Neuronal stem cell (in vitro differentiated cells): ENCODE results near the gene TSPOAP1.

Source experiments
- DNase-seq: peaks from one replicate; pipeline ENCODE4 v3.0.0-alpha.2; 2013; ENCODE audit warnings: low spot score
- H2AFZ ChIP-seq: one replicate; pipeline ENCODE4 v1.6.1; 2013; ENCODE audit warnings: mild to moderate bottlenecking, low read length, inconsistent platforms
- H2AK5ac ChIP-seq: 2 replicates; pipeline ENCODE4 v1.6.1; 2013; ENCODE audit warnings: low read depth, mild to moderate bottlenecking, inconsistent platforms, low read length, moderate library complexity, mixed read lengths
- H2BK120ac ChIP-seq: 2 replicates; pipeline ENCODE4 v1.6.1; 2013; ENCODE audit warnings: low read depth, mild to moderate bottlenecking, inconsistent platforms, low read length, moderate library complexity, mixed read lengths
- H2BK12ac ChIP-seq: one replicate; pipeline ENCODE4 v1.6.1; 2013; ENCODE audit warnings: low read length, inconsistent platforms
- H2BK15ac ChIP-seq: 2 replicates; pipeline ENCODE4 v1.6.1; 2013; ENCODE audit warnings: mild to moderate bottlenecking, low read length, inconsistent platforms, mixed read lengths
- H2BK5ac ChIP-seq: one replicate; pipeline ENCODE4 v1.6.1; 2013; ENCODE audit warnings: inconsistent platforms, mild to moderate bottlenecking, low read length, moderate library complexity
- H3K14ac ChIP-seq: one replicate; pipeline ENCODE4 v1.6.1; 2013; ENCODE audit warnings: low read length, inconsistent platforms
- H3K18ac ChIP-seq: 2 replicates; pipeline ENCODE4 v1.6.1; 2013; ENCODE audit warnings: low read length, inconsistent platforms
- H3K23ac ChIP-seq: 2 replicates; pipeline ENCODE4 v1.6.1; 2013; ENCODE audit warnings: low read depth, mild to moderate bottlenecking, mixed read lengths, low read length, inconsistent platforms; ENCODE audit not compliant: poor library complexity
- H3K27ac ChIP-seq: replicated peaks from 3 replicates; pipeline ENCODE4 v1.5.1; 2013; ENCODE audit warnings: low read length, inconsistent platforms
- H3K27me3 ChIP-seq, 3 experiments: 2 replicates each; pipeline ENCODE4 v1.6.1; 2013; ENCODE audit warnings: low read length in 3 of 3, mild to moderate bottlenecking in 2 of 3, inconsistent platforms in 1 of 3, low read depth in 1 of 3, mixed read lengths in 1 of 3, moderate library complexity in 1 of 3; ENCODE audit not compliant: control insufficient read depth in 3 of 3, insufficient read depth in 3 of 3
- H3K36me3 ChIP-seq, 2 donors: replicated peaks in 1 of 2; 2 replicates each; pipeline ENCODE4 v1.6.1; 2013; ENCODE audit warnings: low read length in 2 of 2; ENCODE audit not compliant: control insufficient read depth in 2 of 2, insufficient read depth in 2 of 2
- H3K4ac ChIP-seq: 2 replicates; pipeline ENCODE4 v1.6.1; 2013; ENCODE audit warnings: inconsistent platforms, mild to moderate bottlenecking, low read length, moderate library complexity
- H3K4me1 ChIP-seq, 2 donors: 1 replicate in 1 of 2; 2 replicates in 1 of 2; pipeline ENCODE4 v1.6.1; 2013; ENCODE audit warnings: low read length in 2 of 2, low read depth in 1 of 2; ENCODE audit not compliant: control insufficient read depth in 2 of 2, insufficient read depth in 1 of 2
- H3K4me2 ChIP-seq: one replicate; pipeline ENCODE4 v1.6.1; 2013; ENCODE audit warnings: mild to moderate bottlenecking, low read length, inconsistent platforms; ENCODE audit not compliant: insufficient read depth, poor library complexity, severe bottlenecking
- H3K4me3 ChIP-seq, 2 donors: 2 replicates each; pipeline ENCODE4 v1.5.1; 2013; ENCODE audit warnings: low read length in 2 of 2, mild to moderate bottlenecking in 2 of 2, inconsistent platforms in 1 of 2, moderate library complexity in 1 of 2
- H3K79me1 ChIP-seq: one replicate; pipeline ENCODE4 v1.6.1; 2013; ENCODE audit warnings: low read depth, mild to moderate bottlenecking, inconsistent platforms, low read length, moderate library complexity
- H3K9ac ChIP-seq: one replicate; pipeline ENCODE4 v1.6.1; 2013; ENCODE audit warnings: mild to moderate bottlenecking, low read depth, low read length, inconsistent platforms; ENCODE audit not compliant: poor library complexity
- H3K9me3 ChIP-seq, 2 donors: replicated peaks in 1 of 2; 2 replicates each; pipeline versions ENCODE3 to v1.6.1; 2013; ENCODE audit warnings: low read length in 2 of 2, mild to moderate bottlenecking in 2 of 2, inconsistent platforms in 1 of 2, low read depth in 1 of 2, mixed read lengths in 1 of 2, moderate library complexity in 1 of 2; ENCODE audit not compliant: control insufficient read depth in 2 of 2, insufficient read depth in 1 of 2
- H4K8ac ChIP-seq: one replicate; pipeline ENCODE4 v1.6.1; 2013; ENCODE audit warnings: low read depth, mild to moderate bottlenecking, inconsistent platforms, low read length, moderate library complexity
- H4K91ac ChIP-seq: one replicate; pipeline ENCODE4 v1.6.1; 2013; ENCODE audit warnings: low read length, low read depth, mild to moderate bottlenecking, inconsistent platforms; ENCODE audit not compliant: poor library complexity
- WGBS, 2 donors: extraction: QIAGEN DNeasy Blood & Tissue Kit; methylation state at CpG; one replicate each; pipeline ENCODE4 v1.1.7; 2013; ENCODE audit warnings: missing lambda C conversion rate in 2 of 2, mixed read lengths in 1 of 2; ENCODE audit not compliant: insufficient read length in 2 of 2, insufficient replicate concordance in 1 of 2; ENCODE audit errors: extremely low coverage in 2 of 2; 5-methylcytosine and 5-hydroxymethylcytosine counted together

Gene TSPOAP1

GRCh38 chr17:58267347-58268324 lies 61.0 kb downstream of the TSPOAP1 start:
- Histone ChIP-seq H3K4me1 (no peaks in the 10 kb centered on the region), H3K18ac (no peak overlapping the region), H2AFZ (no peak overlapping the region), H3K4ac (no peak overlapping the region), H3K4me2 (no peak overlapping the region), H2BK120ac (no peak overlapping the region), H3K36me3 (no peaks in the 10 kb centered on the region), H3K27ac (no peak overlapping the region), H3K14ac (no peak overlapping the region), H2BK5ac (peak overlapping the region; percentile 33), H2AK5ac (peak overlapping the region; percentile 60), H3K27me3 (peaks cover 0 to 56% (median 0%) of the 10 kb centered on the region in 3 experiments), H2BK15ac (no peak overlapping the region), H4K8ac (no peak overlapping the region), H3K23ac (no peak overlapping the region), H3K9me3 (no peaks in the 10 kb centered on the region), H3K9ac (no peak overlapping the region), H3K4me3 (no peak overlapping the region), H3K79me1 (no peaks in the 10 kb centered on the region), H2BK12ac (no peak overlapping the region), H4K91ac (no peak overlapping the region)
- DNase-seq = no peak
- WGBS, 2 donors = no CpG with 5 or more reads among the region's 22 CpGs

- peak overlapping the region; percentile 35 for H3K9ac ChIP-seq
- no peaks in the 10 kb centered on the region for H3K4me1 ChIP-seq
- peaks cover 0 to 64% (median 0%) of the 10 kb centered on the region in 3 experiments for H3K27me3 ChIP-seq
- H2AFZ ChIP-seq = no peak overlapping the region
- no peaks in the 10 kb centered on the region for H3K9me3 ChIP-seq
- H3K4ac ChIP-seq = no peak overlapping the region
- H3K4me3 ChIP-seq = no peak overlapping the region
- H3K14ac ChIP-seq = no peak overlapping the region
- H2BK12ac ChIP-seq = no peak overlapping the region
- H3K4me2 ChIP-seq = no peak overlapping the region
- no peak overlapping the region for H2BK120ac ChIP-seq
- no peak overlapping the region for H2BK15ac ChIP-seq
- H3K27ac ChIP-seq = no peak overlapping the region
- DNase-seq = no peak
- H2BK5ac ChIP-seq = no peak overlapping the region
- no peak overlapping the region for H4K8ac ChIP-seq
- H4K91ac ChIP-seq = no peak overlapping the region
- H3K36me3 ChIP-seq = no peaks in the 10 kb centered on the region
- no peak overlapping the region for H3K18ac ChIP-seq
- H3K79me1 ChIP-seq = no peaks in the 10 kb centered on the region
- no CpG with 5 or more reads among the region's 7 CpGs for WGBS, 2 donors
- no peak overlapping the region for H2AK5ac ChIP-seq
- no peak overlapping the region for H3K23ac ChIP-seq
These were observed 62.4 kb downstream of the TSPOAP1 start for GRCh38 chr17:58265902-58266875.

GRCh38 chr17:58265271-58265670 lies 63.3 kb downstream of the TSPOAP1 start:
- no peaks in the 10 kb centered on the region for H3K4me1 ChIP-seq
- H2BK15ac ChIP-seq = no peak overlapping the region
- no peak overlapping the region for H3K4ac ChIP-seq
- H2BK12ac ChIP-seq = no peak overlapping the region
- H4K91ac ChIP-seq = no peak overlapping the region
- no peak overlapping the region for H3K23ac ChIP-seq
- H3K27ac ChIP-seq = no peak overlapping the region
- H3K9ac ChIP-seq = no peak overlapping the region
- H3K14ac ChIP-seq = no peak overlapping the region
- no CpG with 5 or more reads among the region's 4 CpGs for WGBS, 2 donors
- H3K9me3 ChIP-seq = no peaks in the 10 kb centered on the region
- H3K79me1 ChIP-seq = no peaks in the 10 kb centered on the region
- no peak overlapping the region for H3K4me3 ChIP-seq
- no peak overlapping the region for H3K18ac ChIP-seq
- no peak overlapping the region for H4K8ac ChIP-seq
- DNase-seq = no peak
- no peak overlapping the region for H2BK120ac ChIP-seq
- H3K36me3 ChIP-seq = no peaks in the 10 kb centered on the region
- H2AK5ac ChIP-seq = no peak overlapping the region
- peaks cover 0 to 60% (median 0%) of the 10 kb centered on the region in 3 experiments for H3K27me3 ChIP-seq
- H3K4me2 ChIP-seq = no peak overlapping the region
- H2AFZ ChIP-seq = no peak overlapping the region
- H2BK5ac ChIP-seq = no peak overlapping the region
